ENCODE results near the gene CAMTA2. TPM values are rescaled to one million over a fixed set of nuclear protein-coding genes. Genes with fewer than 3 reads are reported as not detected.

Gene CAMTA2, protein sequence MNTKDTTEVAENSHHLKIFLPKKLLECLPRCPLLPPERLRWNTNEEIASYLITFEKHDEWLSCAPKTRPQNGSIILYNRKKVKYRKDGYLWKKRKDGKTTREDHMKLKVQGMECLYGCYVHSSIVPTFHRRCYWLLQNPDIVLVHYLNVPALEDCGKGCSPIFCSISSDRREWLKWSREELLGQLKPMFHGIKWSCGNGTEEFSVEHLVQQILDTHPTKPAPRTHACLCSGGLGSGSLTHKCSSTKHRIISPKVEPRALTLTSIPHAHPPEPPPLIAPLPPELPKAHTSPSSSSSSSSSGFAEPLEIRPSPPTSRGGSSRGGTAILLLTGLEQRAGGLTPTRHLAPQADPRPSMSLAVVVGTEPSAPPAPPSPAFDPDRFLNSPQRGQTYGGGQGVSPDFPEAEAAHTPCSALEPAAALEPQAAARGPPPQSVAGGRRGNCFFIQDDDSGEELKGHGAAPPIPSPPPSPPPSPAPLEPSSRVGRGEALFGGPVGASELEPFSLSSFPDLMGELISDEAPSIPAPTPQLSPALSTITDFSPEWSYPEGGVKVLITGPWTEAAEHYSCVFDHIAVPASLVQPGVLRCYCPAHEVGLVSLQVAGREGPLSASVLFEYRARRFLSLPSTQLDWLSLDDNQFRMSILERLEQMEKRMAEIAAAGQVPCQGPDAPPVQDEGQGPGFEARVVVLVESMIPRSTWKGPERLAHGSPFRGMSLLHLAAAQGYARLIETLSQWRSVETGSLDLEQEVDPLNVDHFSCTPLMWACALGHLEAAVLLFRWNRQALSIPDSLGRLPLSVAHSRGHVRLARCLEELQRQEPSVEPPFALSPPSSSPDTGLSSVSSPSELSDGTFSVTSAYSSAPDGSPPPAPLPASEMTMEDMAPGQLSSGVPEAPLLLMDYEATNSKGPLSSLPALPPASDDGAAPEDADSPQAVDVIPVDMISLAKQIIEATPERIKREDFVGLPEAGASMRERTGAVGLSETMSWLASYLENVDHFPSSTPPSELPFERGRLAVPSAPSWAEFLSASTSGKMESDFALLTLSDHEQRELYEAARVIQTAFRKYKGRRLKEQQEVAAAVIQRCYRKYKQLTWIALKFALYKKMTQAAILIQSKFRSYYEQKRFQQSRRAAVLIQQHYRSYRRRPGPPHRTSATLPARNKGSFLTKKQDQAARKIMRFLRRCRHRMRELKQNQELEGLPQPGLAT
- 34.1 and 34.2 TPM in 2 replicates for total RNA-seq
- long read RNA-seq: 0 reads

DNA sequence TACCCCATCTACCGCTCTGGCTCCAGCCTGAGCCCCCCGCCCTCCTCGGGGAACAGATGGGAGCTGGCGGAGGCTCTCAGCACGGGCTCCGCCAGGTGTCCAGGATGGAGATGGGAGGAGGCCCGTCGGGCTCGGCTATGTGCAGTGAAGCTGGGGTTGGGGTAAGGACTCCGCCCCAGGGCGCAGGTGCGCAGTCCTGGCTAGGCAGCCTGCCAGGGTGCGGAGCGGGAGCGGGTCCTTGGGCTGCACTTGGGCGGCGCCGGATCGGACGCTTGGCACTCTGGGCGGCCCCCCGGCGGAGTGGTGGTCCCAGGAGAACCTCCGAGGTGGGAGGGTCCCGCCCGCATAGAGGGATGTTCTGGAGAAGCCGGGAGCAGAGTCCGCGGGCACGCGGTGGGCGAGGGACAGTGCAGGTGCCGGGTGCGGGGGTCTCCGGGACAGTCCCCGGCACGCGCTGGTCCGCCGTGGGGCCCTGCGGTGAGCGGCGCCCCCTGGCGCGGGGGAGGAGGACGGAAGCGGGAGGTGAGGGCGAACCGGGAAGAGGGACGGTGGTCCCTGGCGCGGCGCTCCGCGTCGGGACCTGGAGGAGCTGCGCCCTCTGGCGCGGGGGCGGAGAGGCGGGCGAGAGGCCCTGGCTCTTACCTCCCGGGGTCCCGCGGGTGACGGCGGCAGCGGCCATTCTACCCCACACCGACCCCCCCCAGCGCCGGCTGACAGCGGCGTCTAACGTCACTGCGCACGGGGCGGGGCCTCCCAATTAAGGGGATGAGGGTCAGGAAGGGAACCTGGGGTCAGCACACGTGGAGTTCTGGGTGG, at the start of gene CAMTA2:
Gene CAMTA2, minus strand, starts transcription at position 725 of the 816 bp plus-strand sequence. CDS start 1,453 bp downstream, outside the sequence.
- peak; percentile 81 for DNase-seq (ENCODE audit: low spot score, unreplicated experiment)
- Mint-ChIP-seq H3K9me3 (ENCODE audit: low read depth) (no peaks in the 10 kb centered on the region), H3K4me1 (ENCODE audit: low read depth) (peaks cover 16% of the 10 kb centered on the region), H3K36me3 (ENCODE audit: insufficient read depth) (no peaks in the 10 kb centered on the region), H3K27me3 (no peaks in the 10 kb centered on the region), H3K27ac (peak within 1 kb of the TSS; percentile 86), H3K4me3 (ENCODE audit: low read depth) (peak within 1 kb of the TSS; percentile 81)
- TF ChIP-seq CTCF (IDR thresholded peaks at IDR 0.05; ENCODE audit: unreplicated experiment): peak; percentile 95

DNA sequence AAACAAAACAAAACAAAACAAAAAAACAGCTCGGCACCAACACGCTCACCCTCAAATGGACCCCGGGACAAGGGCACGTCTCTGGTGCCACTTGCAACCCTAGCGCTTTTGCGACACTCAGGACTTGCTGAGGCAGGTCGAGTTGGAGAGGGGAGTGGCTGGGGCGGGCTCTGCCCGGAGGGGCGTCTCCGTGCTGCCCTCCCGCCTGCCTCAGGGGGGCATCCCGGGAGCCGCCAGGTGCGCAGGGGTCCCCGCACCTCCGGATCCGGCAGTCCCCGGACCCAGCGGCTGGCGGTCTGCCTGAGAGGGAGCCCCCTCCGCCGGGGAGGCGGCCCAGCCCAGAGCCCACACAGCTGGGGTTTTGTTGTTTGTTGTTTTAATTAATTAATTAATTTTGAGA, 47.8 kb upstream of the CAMTA2 start, which contains the start of gene SLC52A1:
Gene SLC52A1, minus strand, starts transcription at position 112 of the 400 bp plus-strand sequence. CDS start 820 bp downstream, outside the sequence.
- H3K27ac Mint-ChIP-seq: no peak within 1 kb of the TSS
- peak; percentile 7 for TF ChIP-seq CTCF (IDR thresholded peaks at IDR 0.05; ENCODE audit: unreplicated experiment)
- H3K4me3 Mint-ChIP-seq (ENCODE audit: low read depth): no peak within 1 kb of the TSS
- DNase-seq (ENCODE audit: low spot score, unreplicated experiment): no peak
- H3K36me3 Mint-ChIP-seq (ENCODE audit: insufficient read depth): no peaks in the 10 kb centered on the region
- peaks cover 3% of the 10 kb centered on the region for H3K9me3 Mint-ChIP-seq (ENCODE audit: low read depth)
- peaks cover 2% of the 10 kb centered on the region for H3K4me1 Mint-ChIP-seq (ENCODE audit: low read depth)
- H3K27me3 Mint-ChIP-seq: peaks cover 26% of the 10 kb centered on the region

DNA sequence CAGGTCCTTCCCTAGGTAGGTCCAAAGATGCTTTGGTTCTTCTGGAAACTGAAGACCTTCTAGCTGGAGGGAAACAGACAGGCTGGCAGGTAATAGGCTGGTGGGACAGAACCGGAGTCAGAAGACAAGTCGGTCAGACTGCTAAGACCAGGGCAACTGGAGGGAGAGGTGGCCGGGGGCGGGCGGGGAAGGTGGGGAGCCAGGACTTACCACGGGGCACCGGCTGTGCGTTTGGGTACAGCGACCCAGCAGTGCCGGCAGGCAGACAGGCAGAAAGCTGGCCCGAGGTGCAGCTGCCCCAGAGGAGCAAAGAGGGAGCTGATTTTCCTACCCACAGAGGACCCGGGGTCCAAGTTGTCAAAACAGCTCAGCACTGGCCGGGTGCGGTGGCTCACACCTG, 47.2 kb upstream of the CAMTA2 start:
- Mint-ChIP-seq H3K4me3 (ENCODE audit: low read depth) (no peak overlapping the region), H3K9me3 (ENCODE audit: low read depth) (peaks cover under 1% of the 10 kb centered on the region), H3K27me3 (peaks cover 28% of the 10 kb centered on the region), H3K4me1 (ENCODE audit: low read depth) (peaks cover 2% of the 10 kb centered on the region), H3K36me3 (ENCODE audit: insufficient read depth) (no peaks in the 10 kb centered on the region), H3K27ac (no peak overlapping the region)
- TF ChIP-seq CTCF (IDR thresholded peaks at IDR 0.05; ENCODE audit: unreplicated experiment): no peak
- DNase-seq (ENCODE audit: low spot score, unreplicated experiment): no peak

DNA sequence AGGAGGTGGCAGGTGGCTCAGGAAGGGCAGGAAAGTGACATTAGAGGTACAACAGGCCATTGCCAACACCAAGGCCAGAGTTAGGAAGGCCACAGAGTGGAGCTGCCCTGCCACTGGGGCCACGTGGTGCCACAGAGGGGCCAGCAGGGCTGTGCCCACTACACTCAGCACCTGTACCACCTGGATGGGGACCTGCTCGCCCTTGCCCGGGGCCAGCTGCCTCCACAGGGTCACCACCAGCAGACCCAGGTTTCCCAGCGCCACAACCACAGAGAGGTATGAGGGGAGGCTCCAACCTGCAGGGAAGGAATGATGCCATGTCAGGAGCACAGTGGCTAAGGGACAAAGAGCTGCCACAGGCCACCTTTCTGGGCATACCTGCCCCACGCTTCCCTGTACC, 46.6 kb upstream of the CAMTA2 start:
- no peak for DNase-seq (ENCODE audit: low spot score, unreplicated experiment)
- H3K9me3 Mint-ChIP-seq (ENCODE audit: low read depth): no peaks in the 10 kb centered on the region
- no peaks in the 10 kb centered on the region for H3K36me3 Mint-ChIP-seq (ENCODE audit: insufficient read depth)
- TF ChIP-seq CTCF (IDR thresholded peaks at IDR 0.05; ENCODE audit: unreplicated experiment): no peak
- H3K4me3 Mint-ChIP-seq (ENCODE audit: low read depth): no peak overlapping the region
- H3K4me1 Mint-ChIP-seq (ENCODE audit: low read depth): peaks cover 2% of the 10 kb centered on the region
- H3K27me3 Mint-ChIP-seq: peaks cover 31% of the 10 kb centered on the region
- H3K27ac Mint-ChIP-seq: no peak overlapping the region
